ENCODE measurements around the gene ATAT1.
A peak's percentile ranks its signal among the peaks of the same experiment; 100 is the strongest.

ATAT1 gene

GRCh38 chr6:30679765-30680535 lies 53.3 kb downstream of the ATAT1 start:
- Histone ChIP-seq H3K9ac (ENCODE audit: low read depth, low read length) (no peak overlapping the region), H3K4me3 (ENCODE audit: low read length) (0 out of 2 replicates have a peak overlapping the region, but pooled peaks have one; percentile 7), H3K36me3 (ENCODE audit: insufficient read depth, low read length) (peaks cover 31% of the 10 kb centered on the region), H3K27ac (ENCODE audit: low read depth, low read length) (peak overlapping the region; percentile 19; the same call in 1 of the 2 replicates), H3K4me1 (ENCODE audit: insufficient read depth, low read length) (peaks cover 33% of the 10 kb centered on the region), H3K27me3 (ENCODE audit: insufficient read depth, low read length) (no peaks in the 10 kb centered on the region), H3K9me3 (ENCODE audit: insufficient read depth, low read depth, low read length) (no peaks in the 10 kb centered on the region)
- 79% methylated on average over 7 of the region's 7 CpGs for WGBS

DNA sequence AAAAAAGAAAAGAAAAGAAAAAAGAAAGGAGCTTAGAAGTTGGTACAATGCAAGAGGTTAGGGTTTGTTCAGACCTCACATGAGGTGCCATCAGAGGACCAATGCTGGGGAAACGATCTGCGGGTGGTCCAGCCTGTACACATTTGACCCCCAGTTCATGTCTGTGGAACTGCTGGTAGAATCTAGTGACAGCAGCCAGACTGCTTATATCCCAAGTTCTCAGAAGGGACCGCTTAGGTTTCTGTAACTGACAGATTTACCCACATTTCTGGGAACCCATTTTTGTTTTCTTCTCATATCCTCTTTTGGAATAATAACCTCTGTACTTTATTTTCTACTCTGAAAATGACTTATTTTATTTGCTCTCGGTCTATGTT lies 55.1 kb downstream of the ATAT1 start:
- H3K4me1 ChIP-seq (ENCODE audit: insufficient read depth, low read length), result peaks cover 38% of the 10 kb centered on the region
- WGBS, result 74% methylated on average over 4 of the region's 4 CpGs

DNA sequence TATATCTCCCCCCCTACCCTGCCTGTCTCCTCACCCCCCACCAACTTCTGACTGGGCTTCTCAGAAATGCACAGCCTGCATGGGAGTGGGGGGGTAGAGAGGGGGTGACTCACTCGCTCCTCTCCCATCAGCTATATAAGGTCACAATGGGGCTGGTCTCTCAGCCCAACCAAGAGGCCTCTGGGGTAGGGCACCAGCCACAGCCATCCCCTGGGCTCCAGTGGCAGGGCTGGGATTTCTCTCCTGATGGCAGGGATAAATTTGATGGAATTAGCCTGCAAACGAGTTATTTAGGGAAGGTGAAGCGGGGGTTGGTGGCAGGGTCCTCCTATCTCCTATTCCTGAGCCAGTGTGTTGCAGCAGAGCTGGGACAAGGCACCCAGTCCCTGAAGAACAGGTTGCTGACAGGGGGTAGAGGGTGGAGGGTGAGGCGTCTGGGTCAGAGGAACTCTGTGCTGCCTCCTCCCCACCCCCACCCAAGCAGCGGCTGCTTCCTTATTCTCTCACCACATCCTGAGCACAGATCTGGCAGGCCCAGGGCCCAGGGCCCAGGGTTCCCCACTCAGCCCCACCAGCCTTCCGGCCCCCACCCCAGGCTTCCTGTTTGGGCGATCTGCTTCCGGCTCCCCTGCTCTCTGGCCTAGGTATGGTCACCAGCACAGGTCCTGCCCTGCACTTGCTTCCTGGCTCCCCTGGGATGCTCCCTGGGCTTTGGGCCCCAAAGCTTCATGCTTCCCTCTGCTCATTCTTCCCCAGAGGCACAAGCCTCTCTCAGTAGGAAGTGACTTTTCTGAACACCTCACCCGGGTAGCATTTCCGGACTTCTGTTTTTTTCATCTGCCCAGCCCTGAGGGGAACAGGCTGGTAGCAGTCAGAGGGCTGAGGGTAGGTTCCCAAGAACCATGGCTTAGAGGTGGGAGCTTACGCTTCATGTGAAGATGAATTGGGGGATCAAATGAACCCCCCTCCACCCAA lies 55.8 kb downstream of the ATAT1 start:
- peak overlapping the region; percentile 23; the same call in 1 of the 2 replicates for H3K9ac ChIP-seq (ENCODE audit: low read depth, low read length)
- peak overlapping the region; percentile 78; the same call in 1 of the 2 replicates for H3K27ac ChIP-seq (ENCODE audit: low read depth, low read length)
- peaks cover 15% of the 10 kb centered on the region for H3K36me3 ChIP-seq (ENCODE audit: insufficient read depth, low read length)
- H3K4me3 ChIP-seq (ENCODE audit: low read length), result peak overlapping the region; percentile 42
- peaks cover 38% of the 10 kb centered on the region for H3K4me1 ChIP-seq (ENCODE audit: insufficient read depth, low read length)
- H3K27me3 ChIP-seq (ENCODE audit: insufficient read depth, low read length), result no peaks in the 10 kb centered on the region
- 31% methylated on average over 8 of the region's 11 CpGs for WGBS
- H3K9me3 ChIP-seq (ENCODE audit: insufficient read depth, low read depth, low read length), result no peaks in the 10 kb centered on the region

More for the DNA sequence above, 55.1 kb downstream of the ATAT1 start:
- Histone ChIP-seq H3K27me3 (ENCODE audit: insufficient read depth, low read length) (no peaks in the 10 kb centered on the region), H3K4me3 (ENCODE audit: low read length) (peak overlapping the region; percentile 42; the same call in 1 of the 2 replicates), H3K27ac (ENCODE audit: low read depth, low read length) (peak overlapping the region; percentile 50; the same call in 1 of the 2 replicates), H3K36me3 (ENCODE audit: insufficient read depth, low read length) (peaks cover 22% of the 10 kb centered on the region), H3K9ac (ENCODE audit: low read depth, low read length) (no peak overlapping the region), H3K9me3 (ENCODE audit: insufficient read depth, low read depth, low read length) (no peaks in the 10 kb centered on the region)

DNA sequence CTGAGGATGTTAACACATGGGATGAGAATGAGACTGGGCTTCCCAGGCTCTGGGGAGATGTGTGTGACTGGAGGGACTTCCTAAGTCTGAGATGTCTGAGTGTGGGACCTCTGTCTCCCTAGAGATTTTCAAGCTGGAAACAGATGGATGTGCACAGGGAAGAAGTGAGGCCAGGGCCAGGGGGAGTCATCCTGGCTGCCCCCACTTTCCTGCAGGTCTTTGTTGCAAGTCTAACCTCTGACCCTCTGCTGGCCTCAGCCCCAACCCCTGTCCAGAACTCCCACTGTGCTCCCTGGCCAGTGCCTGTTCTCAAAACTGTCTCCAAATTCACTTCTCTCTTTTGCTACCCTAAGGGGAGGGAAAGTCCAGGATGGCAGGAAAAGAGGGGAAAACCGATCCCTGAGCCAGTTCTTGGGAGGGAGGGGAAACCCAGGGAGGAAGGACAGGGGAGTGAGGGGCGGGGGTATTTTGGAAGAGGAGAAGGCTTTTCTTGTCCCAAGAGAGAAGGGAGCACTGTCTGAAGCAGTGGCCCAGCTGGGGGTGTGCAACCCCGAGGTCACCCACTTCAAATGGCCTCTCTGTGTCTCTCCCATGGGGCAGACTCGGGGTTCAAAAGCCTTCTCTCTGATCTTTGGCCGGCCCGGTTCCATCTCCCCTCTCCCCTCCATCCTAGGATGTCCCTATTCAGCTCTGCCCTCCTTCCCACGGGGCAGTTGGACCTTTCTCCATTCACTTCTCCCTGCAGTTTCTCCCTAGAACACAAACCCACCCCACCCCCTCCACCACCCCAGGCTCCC lies 56.7 kb downstream of the ATAT1 start:
- Histone ChIP-seq H3K4me3 (ENCODE audit: low read length) (peak overlapping the region; percentile 42), H3K4me1 (ENCODE audit: insufficient read depth, low read length) (peaks cover 38% of the 10 kb centered on the region), H3K27ac (ENCODE audit: low read depth, low read length) (peak overlapping the region; percentile 78; the same call in 1 of the 2 replicates), H3K36me3 (ENCODE audit: insufficient read depth, low read length) (peaks cover 7% of the 10 kb centered on the region), H3K27me3 (ENCODE audit: insufficient read depth, low read length) (no peaks in the 10 kb centered on the region), H3K9ac (ENCODE audit: low read depth, low read length) (peak overlapping the region; percentile 23; the same call in 1 of the 2 replicates), H3K9me3 (ENCODE audit: insufficient read depth, low read depth, low read length) (no peaks in the 10 kb centered on the region)
- WGBS, result 28% methylated on average over 7 of the region's 7 CpGs

DNA sequence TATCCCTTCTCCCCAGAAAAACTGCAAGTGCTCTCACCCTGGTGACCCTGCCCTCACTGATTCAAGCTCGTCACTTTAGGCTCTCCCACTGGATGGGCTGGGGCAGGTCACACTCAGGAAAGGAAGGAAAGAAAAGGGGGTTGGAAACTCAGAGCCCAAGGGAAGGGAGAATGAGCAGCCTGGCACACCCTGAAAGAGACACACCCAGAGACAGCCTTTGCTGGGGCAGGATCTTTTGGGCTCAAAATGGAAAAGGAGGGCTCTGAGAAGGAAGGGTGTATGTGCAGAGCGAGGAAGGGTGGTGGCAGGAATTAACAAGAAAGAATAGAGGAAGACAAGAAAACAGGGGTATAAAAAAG lies 57.3 kb downstream of the ATAT1 start:
- peaks cover 3% of the 10 kb centered on the region; the same call in 1 of the 2 replicates for H3K36me3 ChIP-seq (ENCODE audit: insufficient read depth, low read length)
- no peaks in the 10 kb centered on the region for H3K27me3 ChIP-seq (ENCODE audit: insufficient read depth, low read length)
- H3K4me3 ChIP-seq (ENCODE audit: low read length), result peak overlapping the region; percentile 42
- H3K9ac ChIP-seq (ENCODE audit: low read depth, low read length), result no peak overlapping the region
- H3K4me1 ChIP-seq (ENCODE audit: insufficient read depth, low read length), result peaks cover 38% of the 10 kb centered on the region
- no peaks in the 10 kb centered on the region for H3K9me3 ChIP-seq (ENCODE audit: insufficient read depth, low read depth, low read length)
- no peak overlapping the region for H3K27ac ChIP-seq (ENCODE audit: low read depth, low read length)
- 34% methylated on average over 2 of the region's 2 CpGs for WGBS

DNA sequence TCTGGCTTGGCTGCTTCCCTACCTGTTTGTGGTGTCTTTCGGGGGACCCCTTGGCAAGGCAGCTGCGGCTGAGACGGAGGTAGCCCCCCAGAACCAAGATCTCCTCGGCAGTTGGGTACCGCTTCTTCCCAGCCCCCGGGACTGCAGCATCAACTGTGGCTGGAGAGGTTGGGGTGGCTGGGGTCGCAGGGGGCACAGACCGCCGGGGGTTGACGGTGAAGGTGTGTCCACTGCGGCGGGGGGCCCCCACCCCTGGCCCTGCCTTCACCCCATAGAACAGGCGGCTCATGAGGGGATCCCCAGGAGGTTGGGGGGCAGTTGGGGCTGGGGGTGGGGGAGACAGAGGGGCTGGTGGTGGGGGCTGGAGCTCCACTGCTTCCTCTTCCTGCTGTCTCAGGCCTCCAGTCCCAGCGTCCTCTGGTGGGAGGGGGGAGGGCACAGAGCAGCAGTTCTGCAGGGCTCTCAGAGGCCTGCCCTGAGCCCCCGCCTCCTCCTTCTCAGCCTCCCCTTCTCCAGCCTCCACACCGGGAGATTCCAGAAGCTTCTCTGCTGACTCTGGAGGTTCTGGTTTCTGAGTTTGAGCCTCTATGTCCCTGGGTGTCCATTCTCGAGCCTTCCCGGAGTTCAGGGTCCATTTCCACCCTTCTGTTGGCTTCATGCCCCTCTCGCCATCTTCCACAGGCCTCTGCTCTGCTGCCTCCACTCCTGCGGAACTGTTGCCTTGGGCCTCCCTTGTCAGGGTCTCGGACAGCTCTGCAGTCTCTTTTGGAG lies 57.9 kb downstream of the ATAT1 start:
- Histone ChIP-seq H3K36me3 (ENCODE audit: insufficient read depth, low read length) (peaks cover 3% of the 10 kb centered on the region; the same call in 1 of the 2 replicates), H3K4me3 (ENCODE audit: low read length) (peak overlapping the region; percentile 74), H3K9me3 (ENCODE audit: insufficient read depth, low read depth, low read length) (no peaks in the 10 kb centered on the region), H3K27ac (ENCODE audit: low read depth, low read length) (no peak overlapping the region; the same call in 1 of the 2 replicates), H3K4me1 (ENCODE audit: insufficient read depth, low read length) (peaks cover 37% of the 10 kb centered on the region), H3K27me3 (ENCODE audit: insufficient read depth, low read length) (no peaks in the 10 kb centered on the region), H3K9ac (ENCODE audit: low read depth, low read length) (no peak overlapping the region)
- WGBS, result 61% methylated on average over 17 of the region's 21 CpGs

DNA sequence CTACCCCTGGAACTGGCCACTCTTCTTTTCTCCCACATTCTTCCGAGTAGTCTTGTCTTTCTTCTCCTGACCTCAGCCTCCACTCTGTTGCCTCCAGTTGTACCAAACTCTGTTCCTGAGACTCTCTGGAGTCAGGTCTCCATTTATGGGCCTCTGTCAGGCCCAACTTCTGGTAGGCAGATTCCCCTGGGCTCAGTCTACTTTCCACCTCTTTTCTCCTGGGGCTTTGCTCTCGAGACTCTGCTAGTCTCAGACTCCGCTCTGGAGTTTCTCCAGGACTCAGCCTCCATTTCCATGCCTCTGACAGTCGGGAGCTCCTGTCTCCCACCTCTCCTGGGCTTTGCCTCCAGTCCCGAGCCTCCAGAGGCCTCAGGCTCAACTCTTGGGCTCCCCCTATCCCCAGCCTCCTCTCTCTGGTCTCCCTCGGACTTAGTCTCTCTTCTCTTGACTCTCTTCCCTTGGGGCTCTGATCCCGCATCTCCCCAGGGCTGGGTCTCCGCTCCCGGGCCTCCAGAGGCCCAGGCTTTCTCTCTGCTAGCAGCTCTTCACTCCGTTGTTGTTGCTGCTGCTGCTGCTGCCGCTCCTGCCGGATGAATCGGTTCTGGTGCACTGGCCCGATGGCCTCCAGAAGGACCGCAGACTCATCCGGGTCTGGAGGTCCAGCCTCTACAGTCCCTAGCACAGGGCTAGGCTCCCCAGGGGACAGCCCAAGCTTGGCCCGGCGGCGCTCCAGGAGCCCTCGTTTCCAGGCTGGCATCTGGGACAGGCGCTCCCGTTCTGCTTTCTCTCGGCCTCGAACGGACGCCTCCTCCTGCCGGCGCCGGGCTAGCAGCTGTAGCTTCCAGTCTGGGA lies 58.7 kb downstream of the ATAT1 start:
- Histone ChIP-seq H3K36me3 (ENCODE audit: insufficient read depth, low read length) (peaks cover 2% of the 10 kb centered on the region; the same call in 1 of the 2 replicates), H3K9ac (ENCODE audit: low read depth, low read length) (0 out of 2 replicates have a peak overlapping the region, but pooled peaks have one; percentile 3), H3K27ac (ENCODE audit: low read depth, low read length) (no peak overlapping the region), H3K4me1 (ENCODE audit: insufficient read depth, low read length) (peaks cover 39% of the 10 kb centered on the region), H3K9me3 (ENCODE audit: insufficient read depth, low read depth, low read length) (no peaks in the 10 kb centered on the region), H3K27me3 (ENCODE audit: insufficient read depth, low read length) (no peaks in the 10 kb centered on the region), H3K4me3 (ENCODE audit: low read length) (peak overlapping the region; percentile 74)
- 46% methylated on average over 29 of the region's 29 CpGs for WGBS

GRCh38 chr6:30686009-30686907 lies 59.6 kb downstream of the ATAT1 start, which contains the start of gene PPP1R18:
Gene PPP1R18 (minus strand): TSS chr6:30686645. CDS start chr6:30686018, 627 bp downstream.
- H3K36me3 ChIP-seq (ENCODE audit: insufficient read depth, low read length), result no peaks in the 10 kb centered on the region
- H3K4me3 ChIP-seq (ENCODE audit: low read length), result peak within 1 kb of the TSS; percentile 74
- peak within 1 kb of the TSS; percentile 80 for H3K9ac ChIP-seq (ENCODE audit: low read depth, low read length)
- peaks cover 42% of the 10 kb centered on the region for H3K4me1 ChIP-seq (ENCODE audit: insufficient read depth, low read length)
- H3K27ac ChIP-seq (ENCODE audit: low read depth, low read length), result peak within 1 kb of the TSS; percentile 79
- no peaks in the 10 kb centered on the region for H3K27me3 ChIP-seq (ENCODE audit: insufficient read depth, low read length)
- H3K9me3 ChIP-seq (ENCODE audit: insufficient read depth, low read depth, low read length), result no peaks in the 10 kb centered on the region
- 1% methylated on average over 38 of the region's 41 CpGs for WGBS

All from HUES64 (cell line).